GM12878 (cell line): ENCODE data around the gene OMG.

ENCODE experiments used
- ASH2L ChIP-seq: fragments of 300-600, 200-600 bp; sonication (generic); IDR thresholded peaks from 2 replicates; pipeline ENCODE4 v1.6.1; 2017; ENCODE audit warnings: low read depth, mild to moderate bottlenecking, borderline replicate concordance
- CBX3 ChIP-seq: fragments of 200-600 bp; sonication (generic); IDR thresholded peaks from 2 replicates; pipeline ENCODE4 v1.6.1; 2016; ENCODE audit warnings: low read depth, borderline replicate concordance
- CHD2 ChIP-seq: IDR thresholded peaks from 2 replicates; pipeline ENCODE4 v1.6.1; 2011; ENCODE audit warnings: low read depth, low read length, improper control_type of control experiment, borderline replicate concordance
- CREM ChIP-seq: IDR thresholded peaks from 2 replicates; pipeline ENCODE4 v1.6.1; 2014; ENCODE audit warnings: antibody characterized with exemption, low read depth
- EED ChIP-seq: sonication (generic); IDR thresholded peaks from 2 replicates; pipeline ENCODE4 v1.6.1; 2016; ENCODE audit warnings: antibody characterized with exemption, low read depth
- HDAC2 ChIP-seq: fragments of 200-600 bp; sonication (generic); IDR thresholded peaks from 2 replicates; pipeline ENCODE4 v1.6.1; 2017
- RAD21 ChIP-seq: IDR thresholded peaks from 2 replicates; pipeline ENCODE4 v1.6.1; 2011; ENCODE audit warnings: mild to moderate bottlenecking, low read depth, low read length, moderate library complexity; ENCODE audit not compliant: insufficient read depth
- RCOR1 ChIP-seq: conservative IDR thresholded peaks from 2 replicates; pipeline ENCODE4 v1.6.1; 2012; ENCODE audit warnings: low read depth, low read length, improper control_type of control experiment
- TF ChIP-seq, protein P1 (sequence below), 3 experiments: IDR thresholded peaks in 2 of 3; conservative IDR thresholded peaks in 1 of 3; 2 replicates each; pipeline ENCODE4 v1.5.1; 2011; ENCODE audit warnings: low read depth in 3 of 3, low read length in 3 of 3, mild to moderate bottlenecking in 3 of 3, control low read depth in 2 of 3, moderate library complexity in 2 of 3, inconsistent platforms in 1 of 3, mixed read lengths in 1 of 3; ENCODE audit not compliant: control insufficient read depth in 2 of 3, insufficient read depth in 1 of 3; ENCODE audit errors: extremely low read depth in 1 of 3
- TF ChIP-seq, protein P2 (sequence below): fragments of 450-650 bp; IDR thresholded peaks from 2 replicates; pipeline ENCODE4 v1.6.1; 2017; ENCODE audit warnings: antibody characterized with exemption, mild to moderate bottlenecking, moderate library complexity
- TF ChIP-seq, protein P3 (sequence below): IDR thresholded peaks from 2 replicates; pipeline ENCODE4 v1.6.1; 2012; ENCODE audit warnings: low read depth, low read length, improper control_type of control experiment

DNA sequence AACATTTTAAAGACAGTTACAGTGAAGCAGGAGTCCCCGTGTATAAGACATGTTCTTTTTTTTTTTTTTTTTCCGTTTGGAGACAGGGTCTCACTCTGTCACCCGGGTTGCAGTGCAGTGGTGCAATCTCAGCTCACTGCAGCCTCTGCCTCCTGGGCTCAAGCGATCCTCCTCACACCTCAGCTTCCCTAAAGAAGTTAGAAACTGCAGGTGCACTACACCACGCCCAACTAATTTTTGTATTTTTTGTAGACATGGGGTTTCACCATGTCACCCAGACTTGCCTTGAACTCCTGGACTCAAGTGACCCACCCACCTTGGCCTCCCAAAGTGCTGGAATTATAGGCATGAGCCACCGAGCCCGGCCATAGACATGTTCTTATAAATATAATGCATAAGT lies 13.8 kb upstream of the OMG start:
- TF ChIP-seq, protein P1, sequence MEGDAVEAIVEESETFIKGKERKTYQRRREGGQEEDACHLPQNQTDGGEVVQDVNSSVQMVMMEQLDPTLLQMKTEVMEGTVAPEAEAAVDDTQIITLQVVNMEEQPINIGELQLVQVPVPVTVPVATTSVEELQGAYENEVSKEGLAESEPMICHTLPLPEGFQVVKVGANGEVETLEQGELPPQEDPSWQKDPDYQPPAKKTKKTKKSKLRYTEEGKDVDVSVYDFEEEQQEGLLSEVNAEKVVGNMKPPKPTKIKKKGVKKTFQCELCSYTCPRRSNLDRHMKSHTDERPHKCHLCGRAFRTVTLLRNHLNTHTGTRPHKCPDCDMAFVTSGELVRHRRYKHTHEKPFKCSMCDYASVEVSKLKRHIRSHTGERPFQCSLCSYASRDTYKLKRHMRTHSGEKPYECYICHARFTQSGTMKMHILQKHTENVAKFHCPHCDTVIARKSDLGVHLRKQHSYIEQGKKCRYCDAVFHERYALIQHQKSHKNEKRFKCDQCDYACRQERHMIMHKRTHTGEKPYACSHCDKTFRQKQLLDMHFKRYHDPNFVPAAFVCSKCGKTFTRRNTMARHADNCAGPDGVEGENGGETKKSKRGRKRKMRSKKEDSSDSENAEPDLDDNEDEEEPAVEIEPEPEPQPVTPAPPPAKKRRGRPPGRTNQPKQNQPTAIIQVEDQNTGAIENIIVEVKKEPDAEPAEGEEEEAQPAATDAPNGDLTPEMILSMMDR (IDR thresholded peaks at IDR 0.05 in 2 of 3, conservative IDR thresholded peaks at IDR 0.05 in 1 of 3; ENCODE audit: control insufficient read depth in 2 of 3, extremely low read depth in 1 of 3, insufficient read depth in 1 of 3, low read depth in 3 of 3, low read length in 3 of 3), result no peak
- TF ChIP-seq, protein P2, sequence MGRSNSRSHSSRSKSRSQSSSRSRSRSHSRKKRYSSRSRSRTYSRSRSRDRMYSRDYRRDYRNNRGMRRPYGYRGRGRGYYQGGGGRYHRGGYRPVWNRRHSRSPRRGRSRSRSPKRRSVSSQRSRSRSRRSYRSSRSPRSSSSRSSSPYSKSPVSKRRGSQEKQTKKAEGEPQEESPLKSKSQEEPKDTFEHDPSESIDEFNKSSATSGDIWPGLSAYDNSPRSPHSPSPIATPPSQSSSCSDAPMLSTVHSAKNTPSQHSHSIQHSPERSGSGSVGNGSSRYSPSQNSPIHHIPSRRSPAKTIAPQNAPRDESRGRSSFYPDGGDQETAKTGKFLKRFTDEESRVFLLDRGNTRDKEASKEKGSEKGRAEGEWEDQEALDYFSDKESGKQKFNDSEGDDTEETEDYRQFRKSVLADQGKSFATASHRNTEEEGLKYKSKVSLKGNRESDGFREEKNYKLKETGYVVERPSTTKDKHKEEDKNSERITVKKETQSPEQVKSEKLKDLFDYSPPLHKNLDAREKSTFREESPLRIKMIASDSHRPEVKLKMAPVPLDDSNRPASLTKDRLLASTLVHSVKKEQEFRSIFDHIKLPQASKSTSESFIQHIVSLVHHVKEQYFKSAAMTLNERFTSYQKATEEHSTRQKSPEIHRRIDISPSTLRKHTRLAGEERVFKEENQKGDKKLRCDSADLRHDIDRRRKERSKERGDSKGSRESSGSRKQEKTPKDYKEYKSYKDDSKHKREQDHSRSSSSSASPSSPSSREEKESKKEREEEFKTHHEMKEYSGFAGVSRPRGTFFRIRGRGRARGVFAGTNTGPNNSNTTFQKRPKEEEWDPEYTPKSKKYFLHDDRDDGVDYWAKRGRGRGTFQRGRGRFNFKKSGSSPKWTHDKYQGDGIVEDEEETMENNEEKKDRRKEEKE, result no peak
- TF ChIP-seq CHD2, result no peak
- no peak for TF ChIP-seq CREM
- TF ChIP-seq HDAC2, result no peak
- no peak for TF ChIP-seq EED
- no peak for TF ChIP-seq ASH2L
- TF ChIP-seq RAD21, result no peak
- TF ChIP-seq, protein P3, sequence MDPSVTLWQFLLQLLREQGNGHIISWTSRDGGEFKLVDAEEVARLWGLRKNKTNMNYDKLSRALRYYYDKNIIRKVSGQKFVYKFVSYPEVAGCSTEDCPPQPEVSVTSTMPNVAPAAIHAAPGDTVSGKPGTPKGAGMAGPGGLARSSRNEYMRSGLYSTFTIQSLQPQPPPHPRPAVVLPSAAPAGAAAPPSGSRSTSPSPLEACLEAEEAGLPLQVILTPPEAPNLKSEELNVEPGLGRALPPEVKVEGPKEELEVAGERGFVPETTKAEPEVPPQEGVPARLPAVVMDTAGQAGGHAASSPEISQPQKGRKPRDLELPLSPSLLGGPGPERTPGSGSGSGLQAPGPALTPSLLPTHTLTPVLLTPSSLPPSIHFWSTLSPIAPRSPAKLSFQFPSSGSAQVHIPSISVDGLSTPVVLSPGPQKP, result no peak
- no peak for TF ChIP-seq RCOR1
- TF ChIP-seq CBX3, result no peak
